HG02870 (cell line): ENCODE results near the gene TNFAIP3.
"Not testable (repeated sequence)": the region's sequence is repeated elsewhere in the genome, so short reads cannot be mapped to it uniquely, and the experiment has no call there.

Experiments
- ATAC-seq: cut with Tn5 transposase; IDR thresholded peaks from one replicate; pipeline ENCODE4 v1.9.1; 2021; ENCODE audit warnings: mild to moderate bottlenecking, moderate library complexity; ENCODE audit not compliant: unreplicated experiment

Gene TNFAIP3

GRCh38 chr6:137877113-137877512, 10.1 kb downstream of the TNFAIP3 start:
- ATAC-seq, result no peak

GRCh38 chr6:137877606-137878005, 10.5 kb downstream of the TNFAIP3 start:
- no peak for ATAC-seq

- ATAC-seq, result no peak
Observed at GRCh38 chr6:137878029-137878428, 11.0 kb downstream of the TNFAIP3 start.

- ATAC-seq, result no peak
Observed at GRCh38 chr6:137878486-137879285, 11.6 kb downstream of the TNFAIP3 start.

- no peak for ATAC-seq
Observed at GRCh38 chr6:137879299-137879698, 12.2 kb downstream of the TNFAIP3 start.

- no peak for ATAC-seq
Observed at GRCh38 chr6:137879885-137880745, 13.1 kb downstream of the TNFAIP3 start.

- ATAC-seq, result no peak
Observed at GRCh38 chr6:137880746-137881521, 13.9 kb downstream of the TNFAIP3 start.

- no peak for ATAC-seq
Observed at GRCh38 chr6:137881522-137881886, 14.4 kb downstream of the TNFAIP3 start.

- no peak for ATAC-seq
Observed at GRCh38 chr6:137882225-137882961, 15.3 kb downstream of the TNFAIP3 start.

GRCh38 chr6:137883400-137884148, 16.5 kb downstream of the TNFAIP3 start:
- no peak for ATAC-seq

GRCh38 chr6:137884149-137884909, 17.3 kb downstream of the TNFAIP3 start:
- no peak for ATAC-seq

GRCh38 chr6:137884910-137885229, 17.8 kb downstream of the TNFAIP3 start:
- not testable (repeated sequence) for ATAC-seq

- not testable (repeated sequence) for ATAC-seq
Observed at GRCh38 chr6:137886226-137886625, 19.2 kb downstream of the TNFAIP3 start.

GRCh38 chr6:137890983-137891537, 24.0 kb downstream of the TNFAIP3 start:
- ATAC-seq, result no peak

- ATAC-seq, result no peak
Observed at GRCh38 chr6:137892271-137892708, 25.2 kb downstream of the TNFAIP3 start.

GRCh38 chr6:137893181-137893580, 26.1 kb downstream of the TNFAIP3 start:
- no peak for ATAC-seq

GRCh38 chr6:137893726-137894125, 26.7 kb downstream of the TNFAIP3 start:
- ATAC-seq, result no peak

GRCh38 chr6:137894378-137894777, 27.3 kb downstream of the TNFAIP3 start:
- ATAC-seq, result not testable (repeated sequence)
